Sciatic nerve (tissue), 2 donors: ENCODE results near the gene DBR1. TPM values are rescaled to one million over a fixed set of nuclear protein-coding genes. Genes with fewer than 3 reads are reported as not detected.

ENCODE experiments used
- ATAC-seq: fragments of 200-7000 bp; cut with Tn5 transposase; one replicate; pipeline ENCODE4 v1.9.1; 2020; ENCODE audit warnings: mild to moderate bottlenecking, moderate library complexity
- DNase-seq: peaks from one replicate; pipeline ENCODE4 v3.0.0-alpha.2; 2020; ENCODE audit warnings: low spot score
- intact Hi-C: fragments of 100-400 bp; cut with DNase I; formaldehyde crosslinking; loops from one replicate; pipeline ENCODE4 v1.14.2; 2022
- total RNA-seq: library from RNA; stranded (reverse); fragmentation: NEBNext Ultra II Directional; extraction: Animal tissue kit (Norgen Biotek cat#: 25700); gene quantifications from one replicate; pipeline ENCODE4 v1.2.1, GENCODE V29; 2021
- donor health status: DM: no; HTN: no; CAD: no.
- donor health status: DM: no; HTN: no; CAD: no.

DBR1 gene
- 14.6 TPM for total RNA-seq

DNA sequence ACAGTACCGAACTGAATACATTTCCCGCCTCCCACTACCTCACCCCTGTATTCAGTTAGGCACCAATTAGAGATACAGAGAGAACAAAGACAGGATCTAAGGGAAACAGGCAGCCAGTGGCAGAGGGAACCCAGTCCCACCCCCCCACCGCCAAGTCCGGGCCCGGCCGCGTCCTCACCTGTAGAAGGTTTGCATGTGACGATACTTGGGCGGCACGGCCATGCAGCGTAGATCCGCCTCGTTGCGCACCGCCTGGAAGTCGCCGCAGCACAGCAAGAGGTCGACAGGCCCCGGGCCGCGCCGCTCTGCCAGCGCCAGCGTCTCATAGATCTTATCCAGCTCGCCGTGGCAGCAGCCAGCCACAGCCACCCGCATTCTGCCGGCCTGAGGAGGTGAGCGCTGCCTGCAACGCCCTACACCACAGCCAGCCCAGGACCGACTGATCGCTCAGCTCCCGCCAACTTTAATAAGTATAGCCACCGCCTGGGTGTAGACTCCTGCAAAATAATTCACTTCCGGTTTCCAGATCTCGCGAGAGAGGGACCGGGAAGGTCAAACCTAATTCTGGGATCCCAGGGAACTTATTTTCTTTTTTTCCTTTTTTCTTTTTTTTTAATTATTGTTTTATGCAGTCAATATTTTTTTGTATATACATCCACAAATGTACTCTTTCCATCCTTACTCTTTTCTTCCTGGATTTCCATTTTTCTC is at the start of gene DBR1:
TSS of gene DBR1 (minus strand) at position 501 of the 711 bp plus-strand sequence. CDS start at position 375, 126 bp downstream.
- ATAC-seq = peak; percentile 98
- intact Hi-C loops = no loop called here
- peak; percentile 85 for DNase-seq

DNA sequence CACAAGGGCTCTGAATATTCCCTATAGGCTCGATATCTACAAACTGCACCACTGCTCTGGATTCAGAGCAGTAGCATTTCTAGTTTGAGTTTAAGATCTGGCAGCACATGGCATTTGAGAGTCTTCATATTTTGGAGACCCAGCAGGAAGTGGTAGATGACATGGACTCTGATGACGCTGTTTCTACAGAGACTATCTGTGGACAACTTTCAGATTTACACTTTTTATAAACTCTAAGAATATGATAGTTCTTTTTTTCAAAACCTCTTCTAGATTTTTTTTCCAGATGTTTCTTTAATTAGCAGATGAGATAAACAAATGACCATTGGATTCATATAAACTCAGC is 48.2 kb upstream of the DBR1 start:
- DNase-seq (no peak), ATAC-seq (no peak)
- intact Hi-C loops = no loop called here

- no peak for DNase-seq
- ATAC-seq = no peak
- intact Hi-C loops = no loop called here
Observed at GRCh38 chr3:138222131-138222941, 47.6 kb upstream of the DBR1 start.

DNA sequence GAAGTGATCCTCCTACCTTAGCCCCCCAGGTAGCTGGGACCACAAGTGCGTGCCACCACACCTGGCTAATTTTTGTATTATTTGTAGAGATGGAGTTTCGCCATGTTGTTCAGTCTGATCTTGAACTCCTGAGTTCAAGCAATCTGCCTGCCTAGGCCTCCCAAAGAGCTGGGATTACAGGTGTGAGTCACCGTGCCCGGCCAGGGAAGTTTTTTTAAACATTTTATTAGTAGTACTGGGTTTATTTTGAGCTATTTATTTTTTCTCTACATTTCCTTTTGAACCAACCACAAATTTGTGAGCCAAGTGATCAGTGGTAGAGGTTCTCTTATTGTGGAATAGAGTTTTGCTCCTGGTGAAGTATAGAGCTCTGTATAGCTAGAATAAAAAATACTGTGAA is 46.1 kb upstream of the DBR1 start:
- DNase-seq = no peak
- intact Hi-C loops = no loop called here
- ATAC-seq = no peak

- intact Hi-C loops = no loop called here
- ATAC-seq = no peak
- DNase-seq = no peak
Observed at GRCh38 chr3:138220242-138220641, 45.5 kb upstream of the DBR1 start.

DNA sequence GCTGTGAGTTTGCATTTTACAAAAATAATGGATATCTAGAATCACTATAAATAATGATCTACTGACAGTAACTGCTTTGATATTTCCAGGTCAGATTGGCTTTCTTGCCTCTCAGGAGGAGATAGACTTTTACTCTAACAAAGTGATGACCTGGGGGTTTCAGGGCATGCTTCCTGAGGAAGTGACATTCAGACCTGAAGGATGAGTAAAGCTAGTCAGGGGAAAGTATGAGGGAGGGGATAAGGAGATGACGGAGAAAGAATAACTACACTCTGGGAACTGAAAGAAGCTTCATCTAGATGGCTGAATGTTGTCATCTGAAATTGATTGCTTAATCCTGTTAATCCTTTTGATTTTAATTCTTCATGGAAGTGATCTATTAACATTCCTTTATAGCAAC is 44.5 kb upstream of the DBR1 start:
- DNase-seq = no peak
- ATAC-seq = no peak
- intact Hi-C loops = no loop called here

DNA sequence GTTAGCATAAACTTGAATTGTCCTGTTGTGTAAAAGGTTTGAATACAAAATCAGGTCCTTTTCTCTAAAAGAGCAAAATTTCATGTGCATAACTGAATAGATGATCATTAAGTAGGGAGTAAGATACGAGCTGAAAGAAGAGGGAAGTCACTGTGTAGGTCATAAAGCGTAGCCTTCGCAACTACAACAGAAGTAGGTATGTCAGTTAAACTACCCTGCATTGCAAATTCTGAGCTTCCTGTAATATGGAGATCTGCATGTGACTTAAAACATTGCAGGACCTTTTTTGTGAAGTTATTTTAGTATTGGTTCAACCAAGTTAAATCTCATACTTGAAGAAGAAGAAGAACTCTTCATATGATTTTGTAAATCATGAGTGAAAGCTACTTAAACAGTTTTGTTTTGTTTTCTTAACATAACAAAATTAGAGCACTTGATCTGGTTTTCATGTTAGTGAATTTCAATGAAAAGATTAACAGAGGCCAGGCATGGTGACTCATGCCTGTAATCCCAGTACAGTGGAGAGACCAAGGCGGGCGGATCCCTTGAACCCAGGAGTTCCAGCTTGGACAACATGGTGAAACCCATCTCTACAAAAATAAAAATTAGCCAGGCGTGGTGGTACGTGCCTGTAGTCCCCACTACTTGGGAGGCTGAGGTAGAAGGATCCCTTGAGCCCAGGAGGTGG is 38.8 kb upstream of the DBR1 start:
- DNase-seq = no peak
- ATAC-seq = no peak
- intact Hi-C loops = no loop called here

- ATAC-seq (no peak), DNase-seq (no peak)
- intact Hi-C loops = no loop called here
Observed at GRCh38 chr3:138210528-138210927, 35.8 kb upstream of the DBR1 start.

- DNase-seq = no peak
- ATAC-seq = no peak
- intact Hi-C loops = no loop called here
Observed at GRCh38 chr3:138206196-138206595, 31.5 kb upstream of the DBR1 start.

GRCh38 chr3:138205527-138205926 is 30.8 kb upstream of the DBR1 start:
- ATAC-seq (no peak), DNase-seq (no peak)
- intact Hi-C loops = no loop called here

- intact Hi-C loops = no loop called here
- ATAC-seq (no peak), DNase-seq (no peak)
Observed at GRCh38 chr3:138203938-138204337, 29.2 kb upstream of the DBR1 start.

DNA sequence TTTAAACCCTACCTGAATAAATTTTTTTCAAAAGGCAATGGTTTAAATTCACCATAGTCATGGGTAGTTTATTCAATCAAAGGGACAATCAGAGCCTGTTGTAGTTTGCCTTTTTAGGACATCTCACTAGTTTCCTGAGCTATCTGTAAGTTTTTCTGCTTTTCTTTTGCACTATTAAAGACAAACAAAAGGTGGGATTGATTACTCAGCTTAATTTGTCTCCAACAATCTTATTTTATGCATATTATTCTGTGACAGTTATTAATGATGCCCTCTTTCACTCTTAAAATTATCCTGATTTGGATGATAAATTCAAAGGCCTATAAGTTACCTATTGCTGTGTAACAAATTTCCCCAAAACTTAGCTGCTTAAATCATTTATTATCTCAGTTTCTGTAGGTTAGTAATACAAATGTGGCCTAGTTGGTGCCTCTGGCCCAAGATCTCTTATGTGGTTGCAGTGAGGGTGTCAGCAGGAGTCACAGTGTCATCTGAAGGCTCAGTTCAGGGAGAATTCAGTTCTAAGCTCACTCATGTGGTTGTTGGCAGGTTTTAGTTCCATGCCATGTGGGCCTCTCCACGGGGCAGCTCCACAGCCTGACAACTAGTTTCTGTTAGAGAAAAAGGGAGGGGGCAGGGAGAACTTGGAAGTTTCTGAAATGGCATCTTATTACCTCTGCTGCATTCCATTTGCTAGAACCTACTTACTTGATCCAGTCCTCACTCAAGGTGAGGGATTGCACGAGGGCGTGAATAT is 28.4 kb upstream of the DBR1 start:
- no peak for DNase-seq
- no peak for ATAC-seq
- intact Hi-C loops = no loop called here

GRCh38 chr3:138200424-138200823 is 25.7 kb upstream of the DBR1 start:
- DNase-seq = no peak
- intact Hi-C loops = no loop called here
- ATAC-seq = no peak

DNA sequence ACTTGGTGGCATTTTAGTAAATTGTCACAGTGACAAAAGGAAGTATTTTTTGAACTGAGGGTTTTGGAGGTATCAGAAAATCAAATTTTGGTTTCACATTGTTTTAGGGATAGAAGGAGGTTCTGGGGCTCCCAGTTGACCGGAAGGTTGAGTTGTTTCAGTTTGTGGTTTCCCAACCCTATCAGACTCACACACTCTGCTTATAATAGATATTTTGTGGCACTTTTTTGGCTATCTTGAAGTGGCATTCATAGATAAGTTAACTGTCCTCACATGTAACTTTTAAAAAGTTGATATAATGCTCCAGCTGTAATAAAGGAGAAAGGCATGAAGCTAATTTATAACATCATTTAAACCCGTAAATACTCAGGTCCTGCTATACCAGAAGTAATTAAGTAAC is 25.1 kb upstream of the DBR1 start:
- no peak for ATAC-seq
- intact Hi-C loops = no loop called here
- DNase-seq = no peak

GRCh38 chr3:138197524-138197923 is 22.8 kb upstream of the DBR1 start:
- intact Hi-C loops = no loop called here
- no peak for ATAC-seq
- no peak for DNase-seq

DNA sequence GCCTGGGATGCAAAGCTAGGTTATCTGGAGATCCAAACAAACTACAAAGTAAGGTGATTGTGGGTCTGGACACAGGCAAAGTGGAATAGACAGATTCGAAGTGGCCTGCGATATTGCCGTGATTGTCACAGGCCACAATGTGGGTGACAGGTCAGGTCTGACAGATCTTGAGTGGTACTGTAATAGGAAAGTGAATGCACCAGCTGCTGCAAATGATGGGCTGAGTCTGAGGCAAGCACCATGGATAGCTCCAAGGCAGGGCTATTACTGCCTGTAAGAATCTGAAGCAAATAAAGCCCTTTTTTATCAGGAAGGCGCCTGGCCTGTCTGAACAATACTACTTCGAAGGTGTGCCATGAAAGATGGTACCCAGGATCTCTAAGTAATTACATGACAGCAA is 22.3 kb upstream of the DBR1 start:
- no peak for DNase-seq
- intact Hi-C loops = no loop called here
- no peak for ATAC-seq

- intact Hi-C loops = no loop called here
- ATAC-seq (no peak), DNase-seq (no peak)
Observed at GRCh38 chr3:138196023-138196422, 21.3 kb upstream of the DBR1 start.

DNA sequence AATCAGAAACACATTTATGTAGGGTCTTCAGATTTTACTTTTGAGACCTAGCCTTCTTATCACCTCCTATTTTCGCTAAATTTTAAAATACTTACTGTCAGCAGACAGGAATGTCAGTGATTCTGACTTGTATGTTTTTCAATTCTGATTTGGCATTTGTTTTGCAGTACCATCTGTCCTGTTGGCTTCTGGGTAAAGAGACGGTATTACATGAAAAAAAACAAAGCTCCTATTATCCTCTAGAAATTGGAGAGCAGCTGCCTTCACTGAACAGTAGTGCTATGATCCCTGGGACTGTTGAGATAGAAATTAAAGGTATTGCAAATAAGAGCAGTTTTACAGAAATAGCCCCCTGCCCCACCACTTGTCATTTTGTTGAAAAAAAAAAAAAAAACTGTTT is 20.8 kb upstream of the DBR1 start:
- ATAC-seq = no peak
- intact Hi-C loops = no loop called here
- DNase-seq = no peak

GRCh38 chr3:138188013-138188730 is 13.5 kb upstream of the DBR1 start:
- DNase-seq = no peak
- intact Hi-C loops = no loop called here
- peak; percentile 43 for ATAC-seq
